HepG2 (cell line): ENCODE results near the gene DLX1. TPM values are rescaled to one million over a fixed set of nuclear protein-coding genes. Genes with fewer than 3 reads are reported as not detected.
A peak's percentile ranks its signal among the peaks of the same experiment; 100 is the strongest.

Experiments
- ATAC-seq: fragments of 200-7000 bp; cut with Tn5 transposase; 3 replicates; pipeline ENCODE4 v1.9.1; 2020; ENCODE audit warnings: mild to moderate bottlenecking, moderate library complexity
- BruUV-seq: library from RNA; stranded (reverse); fragments of 400-500 nt; replicated peaks from 2 replicates; lab custom pipeline; 2021; lab: Mats Ljungman, UMichigan
- CTCF ChIA-PET: fragments of 300-600 bp; formaldehyde crosslinking; extraction: SDS; loops from one replicate; lab custom pipeline; 2021; ENCODE audit warnings: low total read pairs, inconsistent platforms, low intra/inter-chr PET ratio; lab: Yijun Ruan, JAX
- POLR2A ChIA-PET: fragments of 350-600 bp; sonication (Branson Sonifier 250); formaldehyde crosslinking; loops from one replicate; lab custom pipeline; 2020; ENCODE audit warnings: antibody characterized with exemption, inconsistent platforms; lab: Yijun Ruan, JAX
- DNase-seq: peaks from one replicate; pipeline ENCODE4 v3.0.0-alpha.2; 2015; ENCODE audit warnings: low spot score
- FAIRE-seq: peaks from 3 replicates; lab custom pipeline; 2011; peaks lifted over from hg19 to GRCh38; lab: Jason Lieb, UNC
- H2AFZ ChIP-seq: one replicate; pipeline ENCODE4 v1.6.1; 2011; ENCODE audit warnings: low read length, inconsistent platforms
- H3K27ac ChIP-seq: fragments of 300-600 bp; 3 replicates; pipeline ENCODE4 v1.8.0; 2011; ENCODE audit warnings: mixed run types, mild to moderate bottlenecking, mixed read lengths, low read length, inconsistent platforms; ENCODE audit not compliant: insufficient read depth; ENCODE audit errors: extremely low read length
- H3K27me3 ChIP-seq, 2 experiments: fragments of 200-600 bp in 1 of 2; 2 replicates in 1 of 2; 3 replicates in 1 of 2; pipeline versions ENCODE4 v1.6.0 to v1.8.0; 2011; ENCODE audit warnings: low read length in 2 of 2, mild to moderate bottlenecking in 2 of 2, moderate library complexity in 2 of 2, inconsistent platforms in 1 of 2; ENCODE audit not compliant: insufficient read depth in 2 of 2, control insufficient read depth in 1 of 2
- H3K36me3 ChIP-seq, 2 experiments: fragments of 200-600 bp in 1 of 2; replicated peaks in 1 of 2; 2 replicates in 1 of 2; 3 replicates in 1 of 2; pipeline versions ENCODE4 v1.5.1 to v1.8.0; 2011; ENCODE audit warnings: low read length in 2 of 2, inconsistent platforms in 1 of 2; ENCODE audit not compliant: insufficient read depth in 2 of 2, control insufficient read depth in 1 of 2
- H3K4me1 ChIP-seq: 2 replicates; pipeline ENCODE4 v1.5.1; 2012; ENCODE audit warnings: low read length, inconsistent platforms; ENCODE audit not compliant: insufficient read depth
- H3K4me2 ChIP-seq: 2 replicates; pipeline ENCODE4 v1.6.0; 2011; ENCODE audit warnings: low read depth, low read length, inconsistent platforms
- H3K4me3 ChIP-seq, 3 experiments: fragments of 200-600 bp in 1 of 3; sonication (generic), shearing (Covaris generic) in 1 of 3; replicated peaks in 1 of 3; 2 replicates each; pipeline ENCODE4 v1.5.1; 2011 to 2016; ENCODE audit warnings: low read length in 3 of 3, inconsistent platforms in 2 of 3, low read depth in 2 of 3, mild to moderate bottlenecking in 2 of 3, control low read depth in 1 of 3, mixed read lengths in 1 of 3; ENCODE audit not compliant: insufficient read depth in 1 of 3
- H3K79me2 ChIP-seq: one replicate; pipeline ENCODE4 v1.6.1; 2011; ENCODE audit warnings: low read length, inconsistent platforms; ENCODE audit not compliant: insufficient read depth
- H3K9ac ChIP-seq: 2 replicates; pipeline ENCODE4 v1.6.0; 2011; ENCODE audit warnings: mild to moderate bottlenecking, low read depth, low read length, inconsistent platforms; ENCODE audit not compliant: insufficient read depth
- H3K9me3 ChIP-seq: 2 replicates; pipeline ENCODE4 v1.5.1; 2012; ENCODE audit warnings: mild to moderate bottlenecking, low read length
- H4K20me1 ChIP-seq: 2 replicates; pipeline ENCODE4 v1.6.0; 2011; ENCODE audit warnings: inconsistent platforms, mild to moderate bottlenecking, low read length, moderate library complexity; ENCODE audit not compliant: insufficient read depth
- AGO2 ChIP-seq: fragments of 200-400 bp; formaldehyde crosslinking; optimal IDR thresholded peaks from 2 replicates; pipeline ENCODE3; 2017; ENCODE audit warnings: mild to moderate bottlenecking, low read depth, low read length, moderate library complexity
- FOXA3 ChIP-seq: IDR thresholded peaks from 2 replicates; pipeline ENCODE4 v1.6.1; 2016; ENCODE audit warnings: missing genetic modification reagents, missing compliant biosample characterization
- FOXP1 ChIP-seq, 2 experiments: fragments of 450-650 bp in 1 of 2; IDR thresholded peaks; 2 replicates each; pipeline ENCODE4 v1.6.1; 2017 to 2018; ENCODE audit warnings: antibody characterized with exemption in 1 of 2
- HNF4A ChIP-seq: sonication (generic); formaldehyde crosslinking; IDR thresholded peaks from 2 replicates; pipeline ENCODE4 v1.4.0; 2020; ENCODE audit warnings: missing genetic modification reagents
- IKZF4 ChIP-seq: sonication (generic); formaldehyde crosslinking; IDR thresholded peaks from 2 replicates; pipeline ENCODE4 v1.5.1; 2020; ENCODE audit warnings: borderline replicate concordance, mild to moderate bottlenecking, low read depth, missing genetic modification reagents; ENCODE audit errors: not compliant biosample characterization
- MIER2 ChIP-seq: IDR thresholded peaks from 2 replicates; pipeline ENCODE4 v1.6.1; 2016; ENCODE audit warnings: missing biosample characterization, missing genetic modification reagents
- MXD4 ChIP-seq: IDR thresholded peaks from 2 replicates; pipeline ENCODE4 v1.6.1; 2016; ENCODE audit warnings: mild to moderate bottlenecking, missing biosample characterization, missing genetic modification reagents
- MZF1 ChIP-seq: sonication (generic); formaldehyde crosslinking; IDR thresholded peaks from 2 replicates; pipeline ENCODE4 v1.8.1; 2023; ENCODE audit warnings: mild to moderate bottlenecking, missing genetic modification reagents, borderline replicate concordance
- SETDB1 ChIP-seq: sonication (generic); formaldehyde crosslinking; IDR thresholded peaks from 2 replicates; pipeline ENCODE4 v1.5.1; 2020; ENCODE audit warnings: missing genetic modification reagents, mild to moderate bottlenecking, borderline replicate concordance
- SMARCE1 ChIP-seq: fragments of 450-650 bp; IDR thresholded peaks from 2 replicates; pipeline ENCODE4 v1.6.1; 2017; ENCODE audit warnings: borderline replicate concordance
- TBX2 ChIP-seq: sonication (generic); formaldehyde crosslinking; IDR thresholded peaks from 2 replicates; pipeline ENCODE4 v1.5.0; 2020; ENCODE audit warnings: missing genetic modification reagents, mild to moderate bottlenecking, borderline replicate concordance
- ZGPAT ChIP-seq: IDR thresholded peaks from 2 replicates; pipeline ENCODE4 v1.6.1; 2016; ENCODE audit warnings: mild to moderate bottlenecking
- ZKSCAN5 ChIP-seq: sonication (generic); formaldehyde crosslinking; IDR thresholded peaks from 2 replicates; pipeline ENCODE4 v1.5.1; 2020; ENCODE audit warnings: mild to moderate bottlenecking, missing genetic modification reagents
- ZNF121 ChIP-seq: sonication (generic); formaldehyde crosslinking; IDR thresholded peaks from 2 replicates; pipeline ENCODE4 v1.5.0; 2020; ENCODE audit warnings: mild to moderate bottlenecking, missing genetic modification reagents
- ZNF644 ChIP-seq: IDR thresholded peaks from 2 replicates; pipeline ENCODE4 v1.6.1; 2016; ENCODE audit warnings: low read depth
- WGBS: methylation state at CpG from one replicate; pipeline ENCODE4 v1.1.6; 2017; ENCODE audit warnings: low lambda C conversion rate; 5-methylcytosine and 5-hydroxymethylcytosine counted together
- in situ Hi-C: cut with HindIII; loops from 2 replicates; pipeline ENCODE4 v1.10.0; 2017; ENCODE audit warnings: low pct_unique_long_range_greater_than_20kb; ENCODE audit not compliant: extremely low pct_ligation_motif_present
- intact Hi-C: fragments of 100-400 bp; cut with micrococcal nuclease; formaldehyde crosslinking; loops from one replicate; pipeline ENCODE4 v1.10.0; 2022; ENCODE audit not compliant: unreplicated experiment
- polyA plus RNA-seq, 8 experiments: library from polyadenylated mRNA; depleted of rRNA in 3 of 8; stranded (reverse) in 7 of 8; unstranded in 1 of 8; fragments of >200 nt; fragmentation: Illumina TruSeq in 4 of 8; extraction: Trizol in 4 of 8; gene quantifications; 2 replicates each; pipeline versions ENCODE4 v1.2.1 to v1.2.3, GENCODE V29; 2011 to 2016; ENCODE audit warnings: low read depth in 4 of 8, missing spikeins in 1 of 8, mixed read lengths in 1 of 8; ENCODE audit not compliant: insufficient read depth in 1 of 8
- total RNA-seq, 5 experiments: library from RNA; depleted of rRNA; stranded (reverse); fragments of >200 nt; fragmentation: Illumina TruSeq; extraction: Trizol; gene quantifications; 2 replicates each; pipeline ENCODE4 v1.2.3, GENCODE V29; 2016; ENCODE audit warnings: low read depth in 1 of 5
- TF ChIP-seq, protein P1 (sequence below), 2 experiments: sonication (generic) in 1 of 2; formaldehyde crosslinking in 1 of 2; IDR thresholded peaks; 2 replicates each; pipeline versions ENCODE4 v1.4.0 to v1.6.1; 2016 to 2020; ENCODE audit warnings: borderline replicate concordance in 1 of 2, low read depth in 1 of 2, mild to moderate bottlenecking in 1 of 2, missing genetic modification reagents in 1 of 2

DLX1 gene
- total and polyA plus RNA-seq, 2 of the 13 experiments (the other 11 are each of a cell fraction or from before 2014, with no cell fraction given) = 0.18 to 0.86 TPM

DNA sequence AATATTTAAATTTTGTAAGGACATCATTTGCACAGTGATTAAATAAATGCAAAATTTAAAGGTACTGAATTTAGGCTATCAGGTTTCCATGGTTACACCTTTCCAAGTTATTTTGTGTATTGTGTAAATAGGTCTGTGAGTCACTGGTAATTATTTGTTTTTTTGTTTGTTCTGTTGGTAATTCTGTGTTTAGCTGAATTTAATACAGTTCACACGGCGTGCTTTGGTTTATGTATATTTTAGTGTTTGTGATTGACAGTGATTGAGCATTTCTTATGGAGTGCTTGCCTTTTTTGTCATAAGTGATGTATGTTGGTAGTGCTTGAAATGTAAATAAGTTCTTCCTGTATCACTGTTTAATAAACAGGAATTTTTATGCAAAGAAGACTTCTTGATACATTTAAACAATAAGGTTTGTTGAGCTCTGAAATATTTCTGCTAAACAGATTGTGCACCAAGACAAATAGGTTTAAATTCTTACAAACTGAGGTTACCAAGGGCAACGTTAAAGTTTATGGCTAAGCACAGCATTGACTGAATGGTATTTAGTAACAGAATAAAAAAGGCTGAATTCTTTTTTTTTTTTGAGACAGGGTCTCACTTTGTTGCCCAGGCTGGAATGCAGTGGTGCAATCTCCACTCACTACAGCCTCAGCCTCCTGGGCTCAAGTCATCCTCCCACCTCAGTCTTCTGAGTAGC, 38.3 kb upstream of the DLX1 start (continued):
- TF ChIP-seq FOXP1 (IDR thresholded peaks at IDR 0.05) (0 out of 2 replicates have a peak, but pooled peaks have one; percentile 34), FOXP1 (CRISPR knock-in tag; IDR thresholded peaks at IDR 0.05) (no peak), AGO2 (no peak), IKZF4 (CRISPR knock-in tag) (no peak), MXD4 (no peak), ZNF121 (CRISPR knock-in tag) (peak; percentile 76), MIER2 (CRISPR knock-in tag) (no peak), ZKSCAN5 (no peak), TBX2 (CRISPR knock-in tag) (no peak), SMARCE1 (no peak), ZGPAT (CRISPR knock-in tag) (peak; percentile 29; the same call in 1 of the 2 replicates)
- TF ChIP-seq, all 625 proteins: peak for 7

DNA sequence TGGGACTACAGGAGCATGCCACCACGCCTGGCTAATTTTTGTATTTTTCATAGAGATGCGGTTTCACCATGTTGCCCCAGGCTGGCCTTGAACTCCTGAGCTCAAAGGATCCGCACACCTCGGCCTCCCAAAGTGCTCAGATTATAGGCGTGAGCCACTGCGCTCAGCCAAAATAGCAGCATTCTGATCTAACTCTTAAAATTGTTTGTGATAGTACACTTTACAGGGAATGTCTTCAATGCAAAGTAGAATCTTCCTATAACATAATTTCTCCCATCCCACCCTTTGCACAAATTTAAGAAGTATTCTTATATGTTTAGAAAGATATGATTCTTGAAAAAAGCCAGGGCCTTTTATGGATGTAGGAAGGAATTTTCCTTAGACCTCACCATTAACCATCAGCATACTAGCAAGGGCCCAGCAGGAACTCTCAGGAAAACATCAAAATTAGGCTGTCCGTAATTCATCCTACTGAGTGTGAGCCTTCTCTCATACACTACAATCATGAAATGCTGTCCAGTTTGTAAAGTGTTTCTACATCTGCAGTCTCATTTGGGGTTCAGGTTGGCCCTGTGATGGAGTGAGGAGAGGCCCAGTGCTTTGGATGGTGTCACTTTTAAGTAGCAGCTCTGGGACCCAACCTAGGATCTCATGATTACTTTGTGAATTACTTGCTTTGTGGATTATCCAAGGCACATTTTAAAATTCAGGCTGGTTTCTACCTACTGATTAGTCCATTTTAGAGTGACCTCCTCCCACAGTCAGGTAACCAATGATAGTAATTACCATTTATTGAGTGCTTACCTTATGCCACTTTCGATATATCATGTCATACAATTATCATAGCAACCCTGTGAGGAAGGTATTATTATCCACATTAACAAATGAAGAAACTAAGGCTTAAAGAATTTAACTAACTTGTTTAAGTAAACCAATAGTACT, 37.5 kb upstream of the DLX1 start:
- 54% methylated on average over 8 of the region's 8 CpGs for WGBS
- in situ Hi-C loops = no loop called here
- no peaks in the 10 kb centered on the region for H3K9me3 ChIP-seq
- ATAC-seq = no peak
- FAIRE-seq = no peak
- H3K27me3 ChIP-seq = no peaks in the 10 kb centered on the region
- no peaks in the 10 kb centered on the region for H3K79me2 ChIP-seq
- ChIA-PET POLR2A (no interaction called here), CTCF (no interaction called here)
- no TSS peak for BruUV-seq
- no peak overlapping the region for H3K9ac ChIP-seq
- H3K27ac ChIP-seq = no peak overlapping the region
- peaks cover 52% of the 10 kb centered on the region for H3K4me1 ChIP-seq
- H3K4me2 ChIP-seq = no peak overlapping the region
- no peak overlapping the region for H3K4me3 ChIP-seq
- H3K36me3 ChIP-seq = no peaks in the 10 kb centered on the region
- no peak overlapping the region for H2AFZ ChIP-seq
- intact Hi-C loops = no loop called here
- peak; percentile 34 for DNase-seq
- no peaks in the 10 kb centered on the region for H4K20me1 ChIP-seq
- peak; percentile 57; the same call in 1 of the 2 replicates for TF ChIP-seq HNF4A
- TF ChIP-seq, protein P1, sequence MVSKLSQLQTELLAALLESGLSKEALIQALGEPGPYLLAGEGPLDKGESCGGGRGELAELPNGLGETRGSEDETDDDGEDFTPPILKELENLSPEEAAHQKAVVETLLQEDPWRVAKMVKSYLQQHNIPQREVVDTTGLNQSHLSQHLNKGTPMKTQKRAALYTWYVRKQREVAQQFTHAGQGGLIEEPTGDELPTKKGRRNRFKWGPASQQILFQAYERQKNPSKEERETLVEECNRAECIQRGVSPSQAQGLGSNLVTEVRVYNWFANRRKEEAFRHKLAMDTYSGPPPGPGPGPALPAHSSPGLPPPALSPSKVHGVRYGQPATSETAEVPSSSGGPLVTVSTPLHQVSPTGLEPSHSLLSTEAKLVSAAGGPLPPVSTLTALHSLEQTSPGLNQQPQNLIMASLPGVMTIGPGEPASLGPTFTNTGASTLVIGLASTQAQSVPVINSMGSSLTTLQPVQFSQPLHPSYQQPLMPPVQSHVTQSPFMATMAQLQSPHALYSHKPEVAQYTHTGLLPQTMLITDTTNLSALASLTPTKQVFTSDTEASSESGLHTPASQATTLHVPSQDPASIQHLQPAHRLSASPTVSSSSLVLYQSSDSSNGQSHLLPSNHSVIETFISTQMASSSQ (IDR thresholded peaks at IDR 0.05; ENCODE audit: low read depth) = no peak
- TF ChIP-seq, protein P1 (CRISPR knock-in tag; IDR thresholded peaks at IDR 0.05; ENCODE audit: borderline replicate concordance) = no peak
- TF ChIP-seq ZNF644 (CRISPR knock-in tag) = no peak
- no peak for TF ChIP-seq MZF1 (CRISPR knock-in tag)
- no peak for TF ChIP-seq SETDB1
- 0 out of 2 replicates have a peak, but pooled peaks have one; percentile 8 for TF ChIP-seq FOXA3 (CRISPR knock-in tag)
